Muscle of back (tissue), 13 donors: Measurements from ENCODE around the gene KCNMB2. TPM values are rescaled to one million over a fixed set of nuclear protein-coding genes. Genes with fewer than 3 reads are reported as not detected.
"Not testable (repeated sequence)": the region's sequence is repeated elsewhere in the genome, so short reads cannot be mapped to it uniquely, and the experiment has no call there.

Experiments
- DNase-seq, 3 donors: peaks; one replicate each; pipeline versions ENCODE4 v3.0.0 to v3.0.0-alpha.2; 2013
- long read RNA-seq, 9 donors: transcript quantifications; one replicate each; lab custom pipeline, GENCODE V29; 2026
- polyA plus RNA-seq, 10 donors: library from polyadenylated mRNA; unstranded; fragments of 120-200 nt; gene quantifications; one replicate each; pipeline ENCODE4 v1.2.1, GENCODE V29; 2013; ENCODE audit not compliant: insufficient read length in 10 of 10

The KCNMB2 gene
- 10 to 100 TPM; 11.5 to 29.9 (median 16.9) TPM for polyA plus RNA-seq
- long read RNA-seq, donor 1, transcript KCNMB2-201 (4 exons, 2,271 nt), result major isoform, 5 of 5 reads
- long read RNA-seq, donor 1, partial matches to known transcripts, result 0 of 5 reads
- long read RNA-seq, donor 1, other reads (novel, unspliced or antisense), result 0 of 5 reads
- long read RNA-seq, donor 2, partial matches to known transcripts, result 0 of 2 reads
- long read RNA-seq, donor 2, other reads (novel, unspliced or antisense), result 0 of 2 reads
- long read RNA-seq, donor 3, result 0 reads
- long read RNA-seq, donor 4, partial matches to known transcripts, result 6 of 6 reads
- long read RNA-seq, donor 4, other reads (novel, unspliced or antisense), result 0 of 6 reads
- long read RNA-seq, donor 5, transcript KCNMB2-201 (4 exons, 2,271 nt), result major isoform, 11 of 11 reads
- long read RNA-seq, donor 5, partial matches to known transcripts, result 0 of 11 reads
- long read RNA-seq, donor 5, other reads (novel, unspliced or antisense), result 0 of 11 reads
- long read RNA-seq, donor 6, partial matches to known transcripts, result 0 of 3 reads
- long read RNA-seq, donor 6, other reads (novel, unspliced or antisense), result 0 of 3 reads
- long read RNA-seq, donor 7, partial matches to known transcripts, result 0 of 1 reads
- long read RNA-seq, donor 7, other reads (novel, unspliced or antisense), result 0 of 1 reads
- long read RNA-seq, donor 8, partial matches to known transcripts, result 0 of 2 reads
- long read RNA-seq, donor 8, other reads (novel, unspliced or antisense), result 0 of 2 reads
- long read RNA-seq, donor 9, partial matches to known transcripts, result 0 of 1 reads
- long read RNA-seq, donor 9, other reads (novel, unspliced or antisense), result 0 of 1 reads

DNA sequence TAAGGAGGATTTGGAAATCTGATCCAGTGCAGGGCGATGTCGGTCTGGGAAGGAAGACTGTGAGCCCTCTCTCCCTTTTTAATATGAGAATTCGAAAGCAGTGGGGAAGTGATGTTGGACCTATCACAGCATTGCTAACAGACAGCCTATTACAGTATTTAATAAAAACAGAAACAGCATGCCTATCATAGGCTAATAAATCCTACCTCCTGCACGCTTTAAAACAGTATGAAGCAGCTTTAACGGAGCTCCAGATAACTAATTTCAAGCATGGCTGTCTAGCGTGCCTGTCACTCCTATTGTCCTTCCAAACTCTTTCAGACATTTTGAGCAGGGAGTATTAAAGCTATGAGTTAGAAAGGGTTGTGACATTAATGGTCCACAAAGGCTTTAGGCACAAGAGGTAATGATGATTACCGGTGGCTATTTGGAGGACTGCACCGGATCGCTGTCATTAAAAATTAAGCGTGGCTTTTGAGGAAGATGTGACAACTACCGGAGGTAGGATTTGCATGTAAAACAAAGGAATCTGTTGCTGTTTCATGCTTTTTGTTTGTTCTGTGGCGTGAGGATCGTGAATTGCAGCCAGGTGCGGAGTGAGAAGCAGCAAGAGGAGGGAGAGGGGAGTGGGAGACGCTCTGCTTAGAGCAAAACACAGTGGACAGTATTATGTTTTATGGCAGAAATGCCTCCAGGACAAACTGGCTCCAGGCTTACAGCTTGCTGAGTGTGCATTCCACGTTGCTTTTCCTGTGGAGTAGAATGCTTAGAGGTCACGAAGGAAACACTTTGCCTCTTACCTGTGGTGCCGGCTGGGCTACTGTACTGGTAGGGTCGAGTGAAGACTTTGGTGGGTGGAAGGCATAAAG lies at the start of gene KCNMB2:
TSS of gene KCNMB2 (plus strand) at position 226 of the 869 bp plus-strand sequence.
- DNase-seq, result peak; percentile 64 to 92 (median 80)

DNA sequence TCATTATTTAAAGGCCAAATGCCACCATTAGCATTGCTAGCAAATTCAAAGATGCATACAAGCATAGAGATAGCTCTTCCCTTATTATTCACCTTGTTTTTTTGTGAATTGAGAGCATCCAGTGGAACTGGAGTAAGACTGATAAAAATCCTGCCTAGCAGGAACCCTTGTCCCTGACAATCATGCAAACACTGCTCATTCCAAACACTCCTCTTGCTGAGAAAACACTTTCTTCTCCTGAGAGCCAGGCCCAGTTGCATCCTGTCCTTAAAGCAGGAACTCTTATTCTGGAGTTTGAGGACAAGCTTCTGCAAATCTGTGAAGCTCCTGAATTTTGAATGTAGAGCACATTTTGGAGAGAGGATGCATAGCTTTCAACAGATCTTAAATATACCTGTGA lies 49.3 kb upstream of the KCNMB2 start:
- DNase-seq, result no peak

DNA sequence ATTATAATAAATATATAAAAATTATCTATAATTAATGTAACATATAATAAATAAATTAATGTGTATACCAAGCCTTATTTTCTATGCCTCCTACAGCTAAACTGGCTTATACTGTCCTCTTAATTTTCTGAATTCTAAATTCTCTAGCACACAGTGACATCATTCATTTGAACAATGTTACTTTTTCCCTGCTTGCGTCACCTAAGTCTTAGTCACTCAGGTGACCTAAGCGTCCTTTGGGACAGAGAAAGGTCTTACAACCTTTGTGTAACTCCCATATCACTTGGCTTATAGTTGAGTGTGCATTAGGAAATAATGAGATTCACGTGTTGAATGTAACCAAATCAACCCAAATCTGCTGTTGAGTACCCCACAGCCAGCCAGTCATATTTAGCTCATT lies 48.5 kb upstream of the KCNMB2 start:
- DNase-seq, result no peak

DNA sequence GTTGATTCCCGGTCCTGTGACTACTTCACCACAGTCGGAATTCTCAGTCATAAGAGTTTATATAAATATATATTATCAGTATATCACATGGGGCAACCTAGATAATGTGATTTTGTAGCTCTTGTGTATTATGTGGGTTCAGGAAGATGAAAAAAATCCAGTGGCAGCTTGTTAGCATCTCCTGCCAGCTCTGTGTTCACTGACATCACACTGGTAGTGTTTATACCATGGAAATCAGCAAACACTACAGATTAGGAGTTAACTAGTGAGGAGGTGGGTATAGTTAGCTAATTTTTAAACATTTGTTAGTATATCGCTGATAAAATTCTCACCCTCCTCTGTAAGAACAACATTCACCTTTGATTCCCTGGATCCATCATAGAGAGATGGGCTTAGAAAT lies 44.5 kb upstream of the KCNMB2 start:
- no peak for DNase-seq

DNA sequence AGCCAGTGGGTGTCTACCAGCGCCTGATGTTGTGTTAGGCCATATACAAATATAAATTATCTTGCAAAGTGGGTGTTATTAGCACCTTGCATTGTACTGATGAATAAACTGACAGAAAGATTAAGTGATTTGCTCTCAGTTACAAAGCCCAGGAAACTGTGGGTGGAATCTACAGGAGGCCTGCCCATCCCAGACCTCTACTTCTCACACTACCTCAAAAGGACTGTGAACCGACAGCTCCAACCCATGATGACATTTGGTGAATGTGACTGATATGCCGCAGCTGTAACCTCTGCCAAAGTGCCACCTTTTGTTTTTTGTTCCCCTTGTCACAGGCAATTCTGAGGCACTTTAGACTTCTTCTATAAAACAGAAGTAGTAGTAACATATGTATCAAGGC lies 43.7 kb upstream of the KCNMB2 start:
- no peak for DNase-seq

DNA sequence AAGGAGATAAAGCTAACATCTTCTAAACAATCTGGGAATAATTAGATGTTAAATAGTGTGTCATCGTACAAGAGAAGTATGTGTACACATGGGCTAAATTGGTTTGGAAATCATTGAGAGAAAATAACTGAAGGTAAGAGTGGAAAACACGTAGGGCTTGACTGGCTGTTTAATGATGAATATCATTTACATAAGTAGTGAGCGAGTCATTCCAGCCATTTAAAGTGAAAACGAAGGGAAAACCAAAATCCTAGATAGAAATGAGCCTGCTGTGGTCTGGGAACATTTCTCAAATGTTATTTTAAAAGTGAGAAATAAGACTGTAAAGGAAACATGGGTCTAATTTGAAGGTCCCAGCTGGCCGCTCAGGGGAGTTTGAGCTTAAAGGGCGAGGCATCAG lies 41.9 kb upstream of the KCNMB2 start:
- peak in 1 of 3 donors; percentile 27 for DNase-seq

DNA sequence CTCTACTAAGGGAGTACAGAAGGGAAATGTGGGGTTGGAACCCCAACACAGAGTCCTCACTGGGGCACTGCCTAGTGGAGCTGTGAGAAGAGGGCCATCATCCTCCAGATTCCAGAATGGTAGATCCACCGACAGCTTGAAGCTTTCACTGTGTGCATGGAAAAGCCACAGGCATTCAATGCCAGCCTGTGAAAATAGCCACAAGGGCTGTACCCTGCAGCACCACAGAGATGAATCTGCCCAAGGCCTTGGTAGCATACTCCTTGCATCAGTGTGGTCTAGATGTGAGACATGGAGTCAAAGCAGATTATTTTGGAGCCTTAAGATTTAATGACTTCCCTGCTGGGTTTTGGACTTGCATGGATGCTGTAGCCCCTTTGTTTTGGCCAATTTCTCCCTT lies 39.3 kb upstream of the KCNMB2 start:
- DNase-seq, result no peak

DNA sequence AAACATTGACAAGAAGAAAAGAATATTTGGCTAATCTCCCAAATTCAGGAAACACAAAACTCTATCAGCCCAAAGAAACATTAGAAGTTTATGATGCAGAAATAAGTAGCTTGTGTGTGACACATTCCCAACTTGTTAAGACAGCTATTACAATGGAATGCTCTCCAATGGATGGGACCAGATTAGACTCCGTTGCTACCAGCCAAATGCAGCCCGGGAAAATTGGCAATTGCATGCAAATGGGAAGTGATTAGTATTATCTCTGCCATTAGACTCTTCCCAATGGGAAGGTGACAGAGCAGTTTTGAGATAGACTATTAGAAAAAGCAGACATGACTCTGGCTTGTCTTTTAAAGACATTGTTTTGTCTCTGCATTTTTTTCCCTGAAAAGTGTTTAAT lies 37.4 kb upstream of the KCNMB2 start:
- DNase-seq, result no peak

DNA sequence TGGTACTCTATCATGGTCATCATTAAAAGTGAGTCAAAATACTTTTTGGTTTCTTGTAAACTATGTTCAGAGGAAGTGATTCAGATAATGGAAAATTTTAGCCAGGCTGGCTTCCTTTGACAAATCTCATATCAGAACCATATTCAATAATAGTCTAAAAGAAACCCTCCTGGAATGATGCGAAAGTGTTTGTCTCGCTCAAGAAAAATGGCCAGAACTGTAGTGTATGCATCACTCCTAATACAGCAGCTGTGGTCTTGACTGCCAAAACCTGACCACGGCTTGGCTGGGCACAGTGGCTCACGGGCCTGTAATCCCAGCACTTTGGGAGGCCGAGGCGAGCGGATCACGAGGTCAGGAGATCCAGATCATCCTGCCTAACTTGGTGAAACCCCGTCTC lies 35.6 kb upstream of the KCNMB2 start:
- DNase-seq, result no peak

DNA sequence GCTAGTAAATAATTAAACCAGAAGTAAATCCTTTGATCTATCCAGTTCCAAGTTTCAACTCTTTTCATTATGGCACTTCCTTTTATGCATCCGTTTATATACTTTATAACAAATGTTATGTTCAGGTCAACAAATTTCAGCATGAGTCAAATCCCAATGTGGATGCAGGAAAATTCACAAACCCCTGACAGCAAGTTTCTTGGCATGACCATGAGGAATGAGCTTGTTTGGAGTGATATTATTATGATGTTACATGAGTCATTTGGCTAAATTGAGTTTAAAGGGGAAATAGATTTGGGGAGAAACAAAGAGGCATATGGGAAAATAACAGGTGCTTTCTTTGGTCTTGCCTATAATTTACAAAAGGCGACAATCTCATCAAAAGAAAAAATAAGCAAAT lies 32.1 kb upstream of the KCNMB2 start:
- DNase-seq, result peak in 1 of 3 donors; percentile 25

DNA sequence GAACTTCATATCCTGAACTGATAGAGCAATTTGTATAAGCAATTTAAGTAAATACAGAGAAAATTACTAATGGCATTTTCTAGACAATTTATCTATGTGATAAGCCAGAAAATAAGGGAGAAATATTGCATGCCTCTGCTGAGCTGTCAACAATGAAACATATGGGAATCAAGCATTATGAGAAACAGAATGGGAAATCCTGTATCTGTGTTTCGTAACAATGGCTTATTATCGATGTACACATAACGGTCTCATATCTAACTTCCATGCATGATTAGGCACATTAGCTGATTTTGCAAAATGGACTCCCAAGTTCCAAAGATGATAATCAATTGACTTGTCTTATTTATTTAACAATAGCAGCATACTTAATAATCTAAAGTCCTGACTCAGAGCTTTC lies 30.4 kb upstream of the KCNMB2 start:
- no peak for DNase-seq

DNA sequence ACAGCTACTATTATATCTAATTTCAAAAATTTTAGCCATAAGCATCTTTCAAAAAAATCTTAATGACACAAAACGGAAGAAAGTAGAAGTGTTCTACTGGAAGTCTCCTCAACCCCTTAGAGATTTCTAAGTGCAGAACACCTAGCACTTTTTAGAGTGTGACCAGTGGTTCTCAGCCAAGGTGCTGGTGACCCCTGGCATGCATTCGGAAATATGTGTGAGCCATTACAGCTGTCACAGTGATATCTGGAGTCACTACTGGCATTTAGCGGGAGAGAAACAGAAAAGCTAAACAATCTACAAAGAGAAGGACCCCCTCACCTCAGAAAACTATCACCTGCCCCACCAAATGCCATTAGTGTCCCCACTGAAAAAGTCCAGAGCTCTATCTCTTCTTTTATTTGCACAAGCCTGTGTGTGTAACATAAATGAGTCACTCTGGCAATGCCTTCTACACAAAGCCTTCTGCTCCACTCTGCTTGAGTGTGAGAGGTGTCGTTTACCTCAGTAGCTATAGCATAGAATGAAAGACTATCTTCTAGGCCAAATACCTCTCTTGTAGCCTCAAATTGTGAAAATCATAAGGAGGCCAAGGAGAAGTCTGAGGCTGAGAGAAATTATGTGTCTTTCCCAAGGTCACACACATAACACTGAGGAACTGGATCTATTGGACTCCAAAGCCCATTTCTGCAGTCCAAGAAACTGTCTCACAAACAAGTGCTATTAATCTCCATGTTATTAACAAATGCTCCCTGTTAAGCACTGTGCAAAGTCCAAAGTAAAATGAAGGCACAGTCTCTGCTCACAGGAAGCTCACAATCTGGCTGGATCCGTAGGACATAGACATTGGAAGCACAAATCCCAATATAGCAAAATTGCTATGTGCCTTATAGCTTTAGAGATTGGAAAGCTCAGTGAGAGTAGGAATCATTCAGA lies 28.5 kb upstream of the KCNMB2 start:
- no peak for DNase-seq

DNA sequence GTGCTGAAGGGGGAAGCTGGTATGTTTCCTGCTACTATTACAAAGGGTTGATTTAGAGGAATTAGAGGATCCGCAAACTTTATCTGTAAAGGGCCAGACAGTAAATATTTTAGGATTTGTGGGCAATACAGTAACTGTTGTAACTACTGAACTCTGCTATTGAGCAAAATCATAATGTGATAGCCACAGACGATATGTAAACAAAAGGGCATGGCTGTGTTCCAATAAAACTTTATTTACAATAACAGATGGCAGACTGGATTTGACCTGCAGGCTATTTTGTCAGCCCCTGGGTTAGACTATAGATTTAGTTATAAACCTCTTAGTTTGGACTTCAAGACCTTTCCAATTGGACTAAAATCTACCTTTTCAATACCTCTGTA lies 27.8 kb upstream of the KCNMB2 start:
- no peak for DNase-seq

DNA sequence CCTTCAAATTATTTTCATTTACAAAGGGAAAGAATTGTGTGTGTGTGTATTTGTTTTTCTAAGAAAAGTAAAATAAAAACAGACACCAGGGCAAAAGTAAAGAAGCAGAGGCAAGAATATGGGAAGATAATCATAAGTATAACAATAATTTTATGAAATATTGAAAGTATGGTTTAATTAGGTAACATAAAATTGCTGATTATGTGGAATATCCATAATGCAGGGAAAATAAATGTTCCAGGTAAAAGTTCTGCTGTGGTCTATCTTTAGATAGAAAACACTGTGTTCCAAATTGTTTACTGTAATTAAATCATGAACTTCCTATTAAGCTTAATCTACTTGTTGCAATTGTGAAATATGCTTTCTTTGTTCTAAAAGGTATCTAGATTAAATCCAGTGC lies 25.7 kb upstream of the KCNMB2 start:
- no peak for DNase-seq

DNA sequence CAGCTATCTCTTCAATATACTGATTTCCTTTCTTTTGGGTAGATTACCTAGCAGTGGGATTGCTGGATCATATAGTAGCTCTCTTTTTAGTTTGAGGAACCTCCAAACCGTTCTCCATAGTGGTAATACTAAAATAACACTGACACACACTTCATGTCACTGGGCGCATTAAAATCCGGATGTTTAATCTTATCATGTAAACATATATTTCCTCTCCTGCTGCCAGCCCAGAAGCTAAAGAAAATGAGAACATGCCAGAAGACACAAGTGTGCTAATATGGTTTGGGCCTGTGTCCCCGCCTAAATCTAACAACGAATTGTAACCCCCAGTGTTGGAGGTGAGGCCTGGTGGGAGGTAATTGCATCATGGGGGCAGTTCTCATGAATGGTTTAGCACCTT lies 23.6 kb upstream of the KCNMB2 start:
- DNase-seq, result no peak

DNA sequence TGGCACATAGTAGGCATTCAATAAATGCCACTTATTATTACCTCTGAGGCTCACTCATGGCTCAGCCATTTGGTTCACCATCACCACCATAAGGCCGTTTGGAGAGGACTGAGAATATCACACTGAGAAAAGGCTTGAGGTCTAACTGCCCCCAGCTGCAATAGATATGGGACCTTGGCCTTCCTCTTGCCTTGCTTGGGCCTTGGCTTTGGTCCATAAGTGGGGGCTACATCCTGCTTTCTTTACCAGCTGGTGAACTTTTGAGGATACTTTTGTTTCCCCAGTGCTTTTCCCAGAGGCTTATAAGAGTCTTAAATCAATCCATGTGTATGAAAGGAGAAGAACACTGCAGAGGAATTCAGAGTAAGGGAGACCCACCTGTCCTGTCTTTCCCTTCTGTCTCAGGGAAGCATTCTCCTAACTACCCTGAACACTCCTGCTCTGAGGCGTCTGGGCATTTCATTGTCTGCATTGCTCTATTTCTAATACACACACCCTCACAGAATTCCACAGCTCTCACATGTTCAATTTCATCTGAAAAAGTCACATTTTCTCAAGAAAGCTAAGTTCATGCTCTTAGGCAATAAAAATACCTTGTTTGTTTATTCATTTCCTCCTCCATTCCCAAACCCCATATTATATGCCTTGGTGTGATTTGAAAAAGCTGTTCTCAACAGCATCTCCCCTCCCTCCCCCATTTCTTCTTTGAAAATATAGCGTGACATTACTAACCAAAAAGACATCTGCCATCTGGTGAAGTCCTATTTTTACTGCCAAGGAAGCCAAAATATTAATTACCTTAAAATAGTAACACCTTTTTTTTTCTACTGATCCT lies 22.5 kb upstream of the KCNMB2 start:
- DNase-seq, result peak; percentile 7 to 50 (median 43)

DNA sequence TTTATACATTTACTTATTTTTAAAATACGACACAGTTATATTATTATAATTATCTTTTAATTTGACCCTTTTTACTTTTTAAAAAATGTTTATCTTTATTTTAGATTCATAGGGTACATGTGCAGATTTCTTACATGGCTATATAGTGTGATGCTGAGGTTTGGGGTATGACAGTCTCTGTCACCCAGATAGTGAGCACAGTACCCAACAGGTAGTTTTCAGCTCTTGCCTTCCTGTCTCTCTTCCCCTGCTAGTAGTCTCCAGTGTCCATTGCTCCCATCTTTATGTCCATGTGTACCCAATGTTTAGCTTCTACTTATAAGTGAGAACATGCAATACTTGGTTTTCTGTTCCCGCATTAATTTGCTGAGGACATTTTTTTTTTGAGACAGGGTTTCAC lies 21.8 kb upstream of the KCNMB2 start:
- no peak for DNase-seq

DNA sequence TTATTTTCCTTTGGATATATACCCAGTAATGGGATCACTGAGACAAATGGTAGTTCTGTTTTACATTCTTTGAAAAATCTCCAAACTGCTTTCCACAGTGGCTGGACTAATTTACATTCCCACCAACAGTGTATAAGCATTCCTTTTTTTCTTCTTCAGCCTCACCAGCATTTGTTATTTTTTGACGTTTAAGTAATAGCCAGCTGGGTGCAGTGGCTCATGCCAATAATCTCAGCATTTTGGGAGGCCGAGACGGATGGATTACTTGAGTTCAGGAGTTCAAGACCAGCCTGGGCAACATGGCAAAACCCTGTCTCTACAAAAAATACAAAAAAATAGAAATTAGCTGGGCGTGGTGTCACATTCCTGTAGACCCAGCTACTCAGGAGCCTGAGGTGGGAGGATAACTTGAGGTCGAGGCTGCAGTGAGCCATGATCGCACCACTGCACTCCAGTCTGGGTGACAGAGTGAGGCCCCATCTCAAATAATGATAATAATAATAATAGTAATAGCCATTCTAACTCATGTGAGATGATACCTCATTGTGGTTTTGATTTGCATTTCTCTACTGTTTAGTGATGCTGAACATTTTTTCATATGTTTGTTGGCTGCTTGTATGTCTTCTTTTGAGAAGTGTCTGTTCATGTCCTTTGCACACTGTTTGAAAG lies 21.0 kb upstream of the KCNMB2 start:
- DNase-seq, result not testable (repeated sequence)

DNA sequence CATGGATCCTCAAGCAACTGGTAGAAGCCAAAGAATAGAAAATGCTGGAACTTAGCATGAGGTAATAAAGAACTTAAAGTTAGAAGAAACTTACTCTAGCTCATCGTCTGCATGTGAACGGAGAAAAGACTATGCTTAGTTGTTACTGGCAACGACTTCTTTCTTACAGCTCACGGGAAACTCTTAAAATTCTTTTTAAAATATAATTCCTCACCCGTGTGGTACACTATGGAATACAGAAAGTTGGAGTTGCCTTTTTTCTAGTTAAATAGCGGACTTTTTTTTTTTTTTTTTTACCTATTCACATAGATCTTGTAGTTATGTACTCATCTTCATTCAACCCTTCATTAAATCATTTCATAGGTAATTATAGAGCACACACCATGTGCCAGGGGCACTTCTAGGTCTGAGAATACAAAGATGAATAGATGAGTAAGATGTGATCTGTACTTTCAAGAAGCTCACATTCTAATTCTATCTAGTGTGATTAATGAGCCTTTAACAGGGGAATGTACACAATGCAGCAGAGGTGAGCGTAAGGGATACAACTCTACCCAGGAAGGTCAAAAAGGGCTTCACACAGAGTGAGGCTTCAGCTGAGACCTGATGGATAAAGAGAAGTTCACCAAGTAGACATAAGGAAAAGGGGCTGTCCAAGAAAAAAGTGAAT lies 18.4 kb upstream of the KCNMB2 start:
- DNase-seq, result no peak
